Non-pigmented ciliary epithelial cell (primary cell): ENCODE data around the gene SPATA13.

ENCODE experiments used
- DNase-seq: peaks from one replicate; pipeline ENCODE4 v3.0.0-alpha.2; 2010; ENCODE audit warnings: low read depth

Gene SPATA13

DNA sequence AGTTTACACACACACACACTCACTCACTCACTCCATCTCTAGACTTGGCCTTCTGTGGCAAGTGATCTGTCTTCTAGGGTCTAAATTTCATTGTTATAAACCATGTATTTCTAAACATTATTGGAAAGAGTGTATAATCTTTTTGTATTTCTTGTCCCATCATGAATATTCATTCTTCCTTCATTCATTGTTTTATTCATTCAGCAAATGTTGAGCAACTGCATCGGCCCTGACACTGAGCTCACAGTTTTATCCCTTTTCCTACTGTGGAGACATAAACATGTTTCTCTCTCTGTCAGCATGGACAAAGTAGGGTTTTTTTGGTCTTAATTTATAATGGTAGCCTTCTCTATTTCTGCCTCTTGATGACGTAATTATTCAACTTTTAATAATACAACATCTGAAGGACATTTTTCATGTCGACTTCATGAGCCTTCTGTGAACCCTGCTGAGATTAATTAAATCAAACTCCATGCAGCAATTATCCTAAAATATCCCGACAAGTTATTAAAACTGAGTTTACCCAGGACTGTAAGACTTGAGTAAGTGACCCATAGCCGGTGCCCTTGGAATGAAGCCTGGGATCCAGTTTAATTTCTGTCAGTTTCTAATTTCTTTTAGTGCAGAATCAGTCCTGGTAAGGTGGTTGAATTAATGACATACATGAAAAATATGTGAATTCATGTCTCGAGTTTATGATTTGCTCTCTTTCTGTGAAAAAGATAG is 7.3 kb downstream of the SPATA13 start:
- DNase-seq, result no peak

DNA sequence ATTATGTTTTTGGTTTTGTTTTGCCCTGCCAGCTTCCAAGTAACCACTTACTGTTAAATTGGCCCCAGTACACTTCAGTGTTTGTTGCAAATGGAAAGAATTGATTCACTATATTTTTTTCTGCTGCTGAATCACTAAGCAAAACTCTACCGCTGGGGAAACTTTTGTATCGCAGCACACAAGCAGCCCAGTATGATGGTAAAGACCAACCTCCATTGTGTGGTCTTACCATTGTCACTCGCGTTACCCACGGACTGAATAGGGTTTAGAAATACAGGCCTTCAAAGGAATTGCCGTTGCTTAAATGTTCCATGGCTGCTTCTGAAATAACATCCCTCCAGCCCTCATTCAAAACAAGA is 7.9 kb downstream of the SPATA13 start:
- DNase-seq, result no peak

DNA sequence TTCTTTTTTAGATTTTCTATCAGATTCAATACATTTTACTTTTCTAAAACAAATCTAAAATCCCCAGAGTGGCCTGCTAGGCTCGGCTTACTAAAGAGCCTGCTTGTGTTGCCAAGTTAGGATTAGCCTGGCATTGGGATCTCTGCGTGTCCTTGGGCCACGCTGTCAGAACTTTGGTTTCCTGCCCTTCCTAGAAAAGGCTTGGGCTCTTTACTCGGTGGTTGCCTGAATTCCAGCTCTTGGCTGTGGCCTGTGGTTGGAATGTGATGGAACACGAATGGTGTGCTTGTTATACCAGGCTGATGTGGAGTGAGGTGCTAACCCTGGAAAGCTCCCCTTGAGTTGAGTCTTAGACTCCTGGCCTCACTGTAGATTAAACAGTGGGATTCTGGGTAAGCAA is 8.5 kb downstream of the SPATA13 start:
- no peak for DNase-seq

DNA sequence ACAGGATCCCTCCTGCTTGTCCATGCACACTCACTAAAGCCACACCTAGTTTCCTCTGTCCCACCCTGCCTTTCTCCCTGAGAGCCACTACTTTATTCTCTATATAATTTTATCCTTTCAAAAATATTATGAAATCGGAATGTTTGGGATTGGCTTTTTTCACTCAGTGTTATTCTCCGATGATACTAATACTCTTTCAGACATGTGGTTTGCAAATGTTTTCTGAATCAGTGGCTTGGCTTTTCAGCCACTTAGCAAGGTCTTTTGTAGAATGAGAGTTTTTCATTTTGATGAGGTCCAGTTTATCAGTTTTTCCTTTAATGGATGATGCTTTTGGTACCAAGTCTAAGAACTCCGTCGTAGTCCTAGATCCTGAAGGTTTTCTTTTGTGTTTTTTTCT is 11.6 kb downstream of the SPATA13 start:
- DNase-seq, result no peak

DNA sequence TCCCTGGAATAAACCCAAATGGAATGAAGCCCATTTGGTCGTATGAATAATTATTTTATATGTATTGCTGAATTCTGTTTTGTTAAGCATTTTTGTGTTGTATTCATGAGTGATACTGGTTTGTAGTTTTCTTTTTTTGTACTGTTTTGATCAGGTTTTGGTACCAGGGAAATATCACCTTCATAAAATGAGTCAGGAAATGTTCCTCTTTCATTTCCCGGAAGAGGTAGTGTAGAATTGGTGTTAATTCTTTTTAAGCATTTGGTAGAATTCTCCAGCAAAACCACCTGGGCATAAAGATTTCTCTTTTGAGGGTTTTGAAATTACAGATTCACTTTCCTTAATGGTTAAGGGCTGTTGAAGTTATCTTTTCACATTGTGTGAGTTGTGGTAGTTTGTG is 13.3 kb downstream of the SPATA13 start:
- no peak for DNase-seq

DNA sequence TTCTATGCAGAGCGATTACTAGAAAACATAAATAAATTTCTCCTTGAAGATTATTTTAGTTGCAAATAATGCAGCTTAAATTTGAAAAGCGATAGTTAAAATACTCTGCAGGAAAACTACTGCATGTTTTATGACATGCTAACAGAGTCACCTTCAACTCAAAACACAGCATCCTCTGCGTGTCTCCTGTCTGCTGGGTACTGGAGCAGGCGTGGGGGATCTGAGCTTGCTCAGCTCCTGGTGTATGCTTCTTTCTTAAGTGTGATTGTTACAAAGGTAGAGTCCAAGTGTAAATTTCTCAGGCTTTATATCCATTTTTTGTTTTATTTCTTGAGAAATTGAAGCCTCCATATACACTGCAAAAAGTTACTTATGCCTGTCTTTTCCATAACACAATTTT is 15.3 kb downstream of the SPATA13 start:
- DNase-seq, result no peak

DNA sequence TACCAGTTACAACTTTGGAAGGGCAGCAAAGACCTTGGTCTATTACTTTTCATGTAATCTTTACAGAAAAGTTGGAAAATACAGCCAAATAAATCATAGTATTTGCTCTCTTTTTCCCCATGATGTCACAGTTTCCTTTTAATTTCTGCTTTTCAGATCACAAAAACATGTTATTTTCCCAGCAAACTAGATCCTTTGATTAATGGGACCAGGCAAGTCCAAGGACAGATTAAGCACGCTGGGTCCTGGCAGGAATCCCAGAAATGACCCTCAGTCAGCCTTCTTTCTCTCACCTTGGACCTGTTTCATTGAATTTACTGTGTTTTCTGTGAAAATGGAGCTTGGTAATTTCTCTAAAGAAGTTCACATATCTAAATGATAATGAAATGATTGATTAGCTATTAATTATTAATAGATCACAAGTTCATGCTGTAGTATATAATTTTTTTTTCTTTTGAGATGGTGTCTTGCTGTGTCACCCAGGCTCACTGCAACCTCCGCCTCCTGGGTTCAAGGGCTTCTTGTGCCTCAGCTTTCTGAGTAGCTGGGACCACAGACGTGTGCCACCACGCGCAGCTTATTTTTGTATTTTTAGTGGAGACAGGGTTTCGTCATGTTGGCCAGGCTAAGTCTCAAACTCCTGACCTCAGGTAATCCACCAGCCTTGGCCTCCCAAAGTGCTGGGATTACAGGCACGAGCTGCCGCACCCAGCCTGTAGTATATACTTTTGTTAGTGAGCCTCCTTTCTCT is 16.0 kb downstream of the SPATA13 start:
- no peak for DNase-seq

DNA sequence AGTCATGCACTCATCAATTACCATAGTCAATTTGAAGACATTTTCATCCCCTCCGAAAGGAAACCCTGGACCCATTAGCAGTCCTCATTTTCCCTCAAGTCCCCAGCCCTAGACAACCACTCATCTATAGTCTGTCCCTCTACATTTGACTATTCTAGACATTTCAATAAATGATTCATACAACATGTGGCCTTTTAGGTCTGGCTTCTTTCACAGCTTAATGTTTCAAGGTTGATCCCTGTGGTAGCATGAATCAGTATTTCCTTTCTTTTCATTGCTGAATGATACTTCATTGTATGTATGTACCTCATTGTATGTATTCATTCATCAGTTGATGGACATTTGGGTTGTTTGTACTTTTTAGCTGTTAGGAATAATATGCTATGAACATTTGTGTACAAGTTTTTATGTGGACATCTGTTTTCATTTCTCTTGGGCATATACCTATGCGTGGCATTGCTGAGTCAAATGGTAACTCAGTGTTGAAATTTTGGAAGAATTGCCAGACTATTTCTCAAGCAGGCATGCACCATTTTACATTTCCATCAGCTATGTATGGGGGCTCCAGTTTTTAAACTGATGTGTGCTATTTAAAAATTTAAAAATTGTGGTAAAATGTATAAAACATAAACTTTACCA is 18.4 kb downstream of the SPATA13 start:
- no peak for DNase-seq

DNA sequence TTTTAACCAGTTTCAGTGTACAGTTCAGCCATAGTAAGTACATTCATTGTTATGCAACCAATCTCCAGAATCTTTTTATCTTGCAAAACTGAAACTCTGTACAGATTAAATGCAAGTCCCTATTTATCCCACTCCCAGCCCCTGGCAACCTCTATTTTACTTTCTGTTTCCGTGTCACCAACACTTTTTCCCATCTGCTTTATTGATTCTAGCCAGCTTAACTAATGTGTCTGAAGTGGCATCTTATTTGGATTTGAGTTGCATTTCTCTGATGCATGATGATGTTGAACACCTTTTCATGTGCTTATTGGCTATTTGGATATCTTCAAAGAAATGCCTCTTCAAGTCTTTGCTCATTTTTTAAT is 18.9 kb downstream of the SPATA13 start:
- DNase-seq, result no peak

DNA sequence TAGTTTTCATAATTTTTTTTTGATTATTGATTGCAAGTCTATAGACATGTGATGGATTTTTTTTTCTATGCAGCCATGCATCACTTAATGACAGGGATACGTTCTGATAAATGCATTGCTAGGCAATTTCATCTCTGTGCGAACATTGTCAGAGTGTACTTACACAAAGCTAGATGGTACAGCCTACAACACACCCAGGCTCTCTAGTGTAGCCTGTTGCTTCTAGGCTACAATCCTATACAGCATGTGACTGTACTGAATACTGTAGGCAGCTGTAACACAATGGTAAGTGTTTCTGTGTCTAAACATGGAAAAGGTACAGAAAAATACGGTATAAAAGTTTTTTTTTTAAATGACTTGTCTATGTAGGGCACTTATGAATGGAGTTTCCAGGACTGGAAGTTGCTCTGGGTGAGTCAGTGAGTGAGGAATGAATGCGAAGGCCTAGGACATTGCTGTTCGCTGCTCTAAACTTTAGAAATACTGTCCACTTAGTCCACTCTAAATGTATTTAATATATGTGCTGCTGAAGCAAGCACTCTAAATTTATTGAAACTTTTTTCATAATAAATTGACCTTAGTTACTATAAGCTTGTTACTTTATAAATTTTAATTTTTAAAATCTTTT is 20.3 kb downstream of the SPATA13 start:
- peak; percentile 47 for DNase-seq

DNA sequence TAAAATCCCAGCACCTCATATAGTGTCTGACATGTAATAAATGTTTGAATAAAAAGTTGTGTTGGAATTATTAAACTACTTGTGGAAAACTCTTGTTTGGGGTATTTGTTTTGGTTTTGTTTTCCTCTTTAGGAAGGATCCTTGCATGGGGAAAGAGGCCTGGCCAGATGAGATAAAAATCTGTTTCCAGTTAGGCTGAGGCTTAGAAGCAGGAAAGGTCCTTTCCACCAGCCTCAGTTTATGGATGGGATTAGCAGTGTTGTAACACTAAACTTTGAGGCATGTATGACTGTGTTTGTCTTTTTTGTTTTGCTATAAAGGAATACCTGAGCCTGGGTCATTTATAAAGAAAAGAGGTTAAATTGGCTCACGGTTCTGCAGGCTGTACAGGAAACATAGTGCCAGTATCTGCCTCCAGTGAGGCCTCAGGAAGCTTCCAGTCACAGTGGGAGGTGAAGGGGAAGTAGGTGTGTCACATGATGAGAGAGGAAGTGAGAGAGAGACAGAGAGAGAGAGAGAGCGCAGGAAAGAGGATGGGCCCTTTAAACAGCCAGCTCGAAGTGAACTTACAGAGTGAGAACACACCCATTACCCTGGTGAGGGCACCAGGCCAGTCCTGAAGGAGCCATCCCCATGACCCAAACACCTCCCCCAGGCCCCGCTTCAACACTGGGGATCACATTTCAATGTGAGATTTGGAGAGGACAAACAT is 21.6 kb downstream of the SPATA13 start:
- DNase-seq, result no peak

DNA sequence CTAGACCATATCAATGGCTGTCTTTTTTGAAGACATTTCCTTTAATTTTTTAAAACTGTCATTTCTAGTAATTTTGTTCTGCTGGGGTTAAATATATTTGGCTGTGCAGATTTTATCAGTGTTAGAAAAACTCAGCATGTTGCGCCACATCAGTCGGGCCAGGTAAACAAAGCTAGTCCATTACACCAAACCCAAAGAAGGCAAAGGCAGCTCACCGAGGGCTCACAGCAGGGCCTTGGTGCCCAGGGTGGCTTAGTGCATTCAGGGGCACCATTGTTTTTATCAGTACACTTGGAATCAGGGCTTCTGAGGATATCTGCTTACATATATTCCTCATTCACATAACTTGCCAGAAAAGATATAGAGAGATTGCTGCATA is 22.2 kb downstream of the SPATA13 start:
- DNase-seq, result no peak

DNA sequence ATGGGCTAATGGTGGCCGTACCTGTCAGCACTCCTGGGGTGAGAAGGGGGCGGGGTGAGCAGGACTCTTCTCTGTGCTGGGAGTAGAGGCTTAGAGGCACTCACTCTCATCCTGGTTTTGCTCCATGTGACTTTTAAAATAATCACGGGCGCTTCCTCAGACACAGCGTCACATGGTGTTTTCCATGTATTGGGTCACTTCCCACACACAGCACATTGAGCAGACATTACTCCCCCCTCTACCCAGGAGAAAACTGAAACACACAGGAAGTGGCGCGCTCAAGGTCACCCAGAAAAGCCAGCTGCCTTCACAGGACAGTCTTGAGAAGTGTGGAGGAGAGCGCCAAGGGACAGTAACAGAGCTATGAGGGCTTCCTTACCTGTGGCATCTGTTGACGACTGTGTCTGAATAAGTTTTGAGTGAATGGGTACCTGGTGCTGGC is 23.2 kb downstream of the SPATA13 start:
- DNase-seq, result no peak

DNA sequence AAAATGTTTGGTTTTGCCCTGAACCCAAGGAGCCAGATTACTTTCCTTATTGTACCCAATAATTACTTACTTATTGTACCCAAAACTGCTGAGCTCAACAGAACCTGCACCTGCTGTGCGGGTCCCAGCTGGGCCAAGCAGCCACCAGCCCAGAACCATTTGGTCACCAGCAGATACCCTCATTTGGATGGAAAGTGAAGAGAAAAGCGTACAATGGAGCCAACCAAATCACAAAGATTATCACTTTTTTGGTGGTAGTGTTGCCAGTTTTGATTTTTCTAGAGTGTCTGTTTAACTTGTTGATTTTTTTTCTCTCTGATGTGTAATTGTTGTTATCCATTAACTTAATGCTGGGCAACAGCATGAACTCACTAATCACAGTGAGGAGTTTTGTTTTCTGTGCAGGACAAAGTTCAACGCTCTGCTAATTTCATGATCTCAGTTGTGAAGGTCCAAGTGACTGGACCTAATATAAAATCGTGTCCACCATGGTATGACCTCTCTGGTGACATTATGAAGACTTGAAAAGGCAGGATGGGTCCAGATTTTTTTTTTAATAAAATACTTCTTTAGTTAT is 23.8 kb downstream of the SPATA13 start:
- no peak for DNase-seq

DNA sequence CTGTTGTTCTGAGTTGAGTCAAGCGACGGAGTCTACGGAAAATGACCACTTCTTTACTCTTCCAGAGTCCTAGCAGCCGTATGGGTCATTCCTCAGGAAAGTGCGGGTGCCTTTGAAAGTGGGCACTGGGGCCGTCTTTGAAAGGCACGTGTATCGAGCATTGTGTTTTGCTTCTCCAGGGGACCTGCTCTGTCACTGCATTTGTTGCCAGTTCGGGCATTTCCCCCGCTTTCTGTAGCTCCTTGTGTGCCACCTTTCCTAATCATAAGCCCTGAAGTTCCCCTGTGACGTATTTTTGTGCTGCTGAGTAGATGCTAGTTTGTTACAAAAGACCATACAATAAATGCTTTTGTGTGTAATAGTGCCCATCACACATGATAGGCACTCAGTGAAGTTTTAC is 24.4 kb downstream of the SPATA13 start:
- DNase-seq, result no peak

DNA sequence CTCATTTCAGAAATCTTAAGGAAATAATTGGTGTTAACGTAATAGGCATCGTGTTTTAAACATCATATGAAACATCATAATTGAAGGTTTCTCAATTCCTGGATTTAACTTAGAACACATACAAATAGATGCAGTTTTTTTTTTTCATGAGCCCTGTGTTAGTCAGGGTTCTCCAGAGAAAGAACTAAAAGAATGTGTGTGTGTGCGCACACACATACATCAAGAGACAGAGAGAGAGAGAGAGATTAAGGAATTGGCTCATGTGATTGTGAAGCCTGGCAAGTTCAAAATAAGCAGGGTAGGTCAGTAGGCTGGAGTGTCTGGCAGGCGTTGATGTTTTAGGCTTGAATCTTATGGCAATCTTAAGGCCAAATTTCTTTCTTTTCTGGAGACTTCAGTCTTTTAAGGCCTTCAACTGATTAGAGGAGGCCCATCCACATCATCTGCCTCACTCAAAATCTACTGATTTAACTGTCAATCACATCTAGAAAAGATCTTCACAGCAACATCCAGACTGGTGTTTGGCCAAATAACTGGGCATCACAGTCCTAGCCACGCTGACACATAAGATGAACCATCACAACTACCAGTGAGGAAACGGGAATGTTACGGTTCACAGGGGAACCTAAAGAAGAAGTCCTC is 25.2 kb downstream of the SPATA13 start:
- no peak for DNase-seq

DNA sequence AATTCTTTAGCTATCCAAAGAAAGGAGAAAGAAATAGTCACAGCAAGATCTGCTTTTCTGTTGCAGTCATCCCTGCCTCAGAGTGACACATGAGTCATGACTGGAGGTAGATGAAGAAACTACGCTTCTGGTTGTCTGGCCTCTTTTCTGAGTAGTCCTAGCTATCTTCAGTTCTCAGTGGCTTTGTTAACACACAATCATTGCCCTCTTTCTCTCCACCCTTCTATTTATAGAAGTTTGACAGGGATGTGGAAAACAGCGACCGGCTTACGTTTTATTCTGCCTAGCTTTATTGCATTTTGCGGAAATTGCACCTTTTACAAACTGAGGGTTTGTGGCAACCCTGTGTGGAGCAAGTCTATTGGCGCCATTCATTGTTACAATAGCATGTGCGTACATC is 26.7 kb downstream of the SPATA13 start:
- DNase-seq, result no peak

DNA sequence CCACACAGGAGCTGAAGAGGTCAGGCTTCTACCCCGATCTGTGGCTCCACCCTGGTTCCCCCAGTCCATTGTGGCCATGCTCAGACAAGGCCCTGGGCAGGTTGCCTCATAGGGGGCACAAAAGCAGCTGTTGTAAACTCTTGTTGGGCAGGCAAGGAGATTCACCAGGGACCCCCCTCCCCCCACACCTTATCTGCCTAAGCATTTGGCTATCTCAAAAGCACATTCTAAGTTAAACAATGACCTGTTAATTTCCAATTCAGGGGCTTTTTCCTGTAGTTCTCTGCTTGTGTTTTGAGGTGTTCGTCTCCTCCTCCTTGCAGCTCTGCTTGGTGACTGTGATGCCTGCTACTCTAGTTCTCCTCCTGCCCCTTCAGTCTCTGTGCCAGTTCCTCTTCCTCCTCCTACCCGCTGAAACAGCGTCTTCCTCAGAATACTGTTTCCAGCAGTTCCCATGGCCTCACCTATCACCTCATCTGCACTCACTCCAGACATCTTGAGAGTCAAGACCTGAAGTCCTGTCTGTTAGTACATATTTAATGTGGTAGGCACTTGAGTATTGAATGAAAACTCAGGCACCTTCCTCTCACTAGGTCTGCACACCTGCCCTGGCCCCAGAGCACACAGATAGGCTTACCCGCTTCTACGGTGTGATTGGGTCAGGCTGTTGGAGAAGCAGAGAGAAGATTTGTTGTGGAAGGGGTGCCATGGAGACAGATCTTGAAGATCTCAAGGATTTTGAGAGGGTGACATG is 31.7 kb downstream of the SPATA13 start:
- no peak for DNase-seq

DNA sequence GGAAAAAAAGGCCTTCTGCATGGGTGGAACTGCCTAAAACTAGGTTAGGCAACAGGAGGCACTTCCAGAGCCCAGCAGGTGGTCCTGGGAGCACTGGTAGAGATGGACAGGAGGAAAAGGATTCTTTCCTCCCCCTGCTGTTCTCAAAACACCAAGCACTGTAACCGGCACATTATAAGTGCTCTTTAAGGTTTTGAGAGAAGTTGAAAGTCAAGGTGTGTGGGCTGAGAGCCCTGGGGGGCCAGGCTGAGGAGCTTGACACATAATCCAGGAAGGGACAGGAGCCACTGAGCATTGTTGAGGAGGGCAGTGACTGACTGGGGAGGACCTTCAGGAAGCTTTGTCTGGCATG is 32.3 kb downstream of the SPATA13 start:
- no peak for DNase-seq

DNA sequence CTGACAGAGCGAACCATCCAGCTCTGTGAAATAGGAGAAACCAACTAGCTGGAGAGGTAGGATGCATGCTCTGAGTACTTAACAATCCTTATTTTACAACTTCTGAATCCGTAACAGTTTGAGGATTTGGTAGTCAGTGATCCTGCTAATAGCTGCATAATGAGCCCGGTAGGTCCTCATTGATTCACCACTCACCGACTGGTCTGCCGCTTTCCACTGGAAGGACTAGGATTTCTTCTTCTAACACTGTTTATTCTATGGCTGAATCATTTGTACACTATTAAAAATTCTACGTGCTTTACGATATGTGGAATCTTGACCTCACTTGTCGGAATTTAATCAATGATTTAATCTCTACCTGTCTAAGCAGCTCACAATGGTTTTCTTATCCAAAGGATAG is 33.9 kb downstream of the SPATA13 start:
- no peak for DNase-seq

DNA sequence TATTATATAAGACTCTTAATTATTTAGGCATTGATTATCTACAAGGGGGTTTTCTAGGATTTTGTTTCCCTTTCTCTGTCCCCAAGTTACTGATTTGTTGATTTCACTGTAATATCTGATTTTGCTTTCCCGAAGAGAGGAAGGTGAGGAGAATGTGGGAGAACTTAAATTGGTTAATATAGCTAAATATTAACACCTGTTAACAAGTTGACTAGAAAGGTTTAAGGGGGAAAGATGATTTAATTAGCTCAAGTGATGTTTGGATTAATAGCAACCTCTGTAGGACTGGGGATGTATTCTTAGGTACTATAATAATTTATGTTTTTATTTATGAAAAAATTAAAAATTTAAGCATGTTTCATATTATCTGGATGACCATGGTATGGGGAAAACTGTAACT is 35.1 kb downstream of the SPATA13 start:
- no peak for DNase-seq
